Measurements from ENCODE around the gene CDAN1. TPM values are rescaled to one million over a fixed set of nuclear protein-coding genes. Genes with fewer than 3 reads are reported as not detected.

The CDAN1 gene
- total and polyA plus RNA-seq, 10 of the 15 experiments (the other 5 are each of a cell fraction or from before 2014, with no cell fraction given): 0.56 to 14.2 (median 6.7) TPM

GRCh38 chr15:42730135-42730534, 6.8 kb downstream of the CDAN1 start:
- SMC1A ChIA-PET (ENCODE audit: uncharacterized antibody, unreplicated experiment): no interaction called here
- Histone ChIP-seq H3K9ac (ENCODE audit: control insufficient read depth, insufficient read depth, low read length) (no peak overlapping the region), H3K4me3 (no peak overlapping the region), H3K4me1 (ENCODE audit: control insufficient read depth, insufficient read depth, low read length) (peaks cover 12% of the 10 kb centered on the region), H2AFZ (ENCODE audit: control insufficient read depth, low read depth, low read length) (no peak overlapping the region), H3K4me2 (ENCODE audit: control insufficient read depth, insufficient read depth) (no peak overlapping the region), H3K27me3 (replicated peaks in 1 of 2; ENCODE audit: control insufficient read depth in 2 of 2, insufficient read depth in 2 of 2, low read length in 1 of 2) (no peaks in the 10 kb centered on the region), H4K20me1 (ENCODE audit: control insufficient read depth, insufficient read depth) (no peaks in the 10 kb centered on the region), H3K9me3 (replicated peaks; ENCODE audit: control insufficient read depth, insufficient read depth, low read length) (no peaks in the 10 kb centered on the region), H3K79me2 (ENCODE audit: control insufficient read depth, insufficient read depth, low read length) (no peaks in the 10 kb centered on the region), H3K36me3 (ENCODE audit: control insufficient read depth in 2 of 2, insufficient read depth in 2 of 2, low read length in 1 of 2) (peaks cover 18 to 20% of the 10 kb centered on the region in 2 experiments), H3K27ac (ENCODE audit: control insufficient read depth, insufficient read depth) (no peak overlapping the region)
- no peak for FAIRE-seq
- POLR2A ChIA-PET: no interaction called here
- RAD21 ChIA-PET (ENCODE audit: unreplicated experiment): no interaction called here
- BruUV-seq (replicated peaks): no TSS peak
- TF ChIP-seq RFX5 (IDR thresholded peaks at IDR 0.05; ENCODE audit: low read depth, low read length): no peak
- TF ChIP-seq SIX5 (IDR thresholded peaks at IDR 0.05; ENCODE audit: low read depth, low read length, severe bottlenecking): no peak
- no peak for TF ChIP-seq PAX5 (IDR thresholded peaks at IDR 0.05; ENCODE audit: borderline replicate concordance, low read depth, low read length)
- ATAC-seq: no peak
- no peak for DNase-seq (ENCODE audit: low read depth, low spot score)
- WGBS (ENCODE audit: insufficient coverage, insufficient replicate concordance, low lambda C conversion rate, missing lambda C conversion rate): 77% methylated on average over 8 of the region's 8 CpGs
- CTCF ChIA-PET: no interaction called here
- in situ Hi-C loops (cut with MboI): no loop called here
- intact Hi-C loops (cut with micrococcal nuclease; ENCODE audit: unreplicated experiment): loop anchor here (10.0 kb wide), 1 partner anchor 195 kb away; the partner anchor contains the start of gene TTBK2

DNA sequence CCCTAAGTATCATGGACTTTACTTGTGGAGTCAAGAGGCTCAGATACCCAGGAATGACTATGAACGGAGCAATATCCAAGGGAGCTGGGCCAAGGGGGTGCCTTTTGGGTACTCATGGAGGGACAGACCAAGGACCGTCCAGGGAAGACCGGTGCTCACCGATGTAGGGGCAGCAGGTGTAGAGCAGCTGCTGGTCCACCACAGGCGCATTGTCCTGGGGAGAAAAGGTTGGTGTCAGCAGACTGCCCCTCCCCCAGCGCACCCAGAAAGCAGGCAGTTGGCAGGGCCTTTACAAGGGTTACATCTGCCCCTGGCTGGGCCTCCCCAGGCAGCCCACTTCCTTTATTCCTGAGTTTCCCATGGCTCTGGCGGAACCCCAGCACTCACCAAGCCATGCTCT, 7.5 kb downstream of the CDAN1 start:
- Histone ChIP-seq H2AFZ (ENCODE audit: control insufficient read depth, low read depth, low read length) (no peak overlapping the region), H4K20me1 (ENCODE audit: control insufficient read depth, insufficient read depth) (no peaks in the 10 kb centered on the region), H3K36me3 (ENCODE audit: control insufficient read depth in 2 of 2, insufficient read depth in 2 of 2, low read length in 1 of 2) (peaks cover 22 to 24% of the 10 kb centered on the region in 2 experiments), H3K4me2 (ENCODE audit: control insufficient read depth, insufficient read depth) (no peak overlapping the region), H3K4me3 (no peak overlapping the region), H3K9ac (ENCODE audit: control insufficient read depth, insufficient read depth, low read length) (no peak overlapping the region), H3K9me3 (replicated peaks; ENCODE audit: control insufficient read depth, insufficient read depth, low read length) (no peaks in the 10 kb centered on the region), H3K27ac (ENCODE audit: control insufficient read depth, insufficient read depth) (no peak overlapping the region), H3K4me1 (ENCODE audit: control insufficient read depth, insufficient read depth, low read length) (peaks cover 4% of the 10 kb centered on the region; the same call in 1 of the 2 replicates), H3K27me3 (replicated peaks in 1 of 2; ENCODE audit: control insufficient read depth in 2 of 2, insufficient read depth in 2 of 2, low read length in 1 of 2) (no peaks in the 10 kb centered on the region), H3K79me2 (ENCODE audit: control insufficient read depth, insufficient read depth, low read length) (no peaks in the 10 kb centered on the region)
- FAIRE-seq (no peak), DNase-seq (ENCODE audit: low read depth, low spot score) (no peak), ATAC-seq (no peak)
- in situ Hi-C loops (cut with MboI): no loop called here
- BruUV-seq (replicated peaks): no TSS peak
- CTCF ChIA-PET: no interaction called here
- POLR2A ChIA-PET: no interaction called here
- intact Hi-C loops (cut with micrococcal nuclease; ENCODE audit: unreplicated experiment): no loop called here
- 100% methylated on average over 7 of the region's 7 CpGs for WGBS (ENCODE audit: insufficient coverage, insufficient replicate concordance, low lambda C conversion rate, missing lambda C conversion rate)
- RAD21 ChIA-PET (ENCODE audit: unreplicated experiment): no interaction called here
- SMC1A ChIA-PET (ENCODE audit: uncharacterized antibody, unreplicated experiment): no interaction called here
- TF ChIP-seq, protein P1, sequence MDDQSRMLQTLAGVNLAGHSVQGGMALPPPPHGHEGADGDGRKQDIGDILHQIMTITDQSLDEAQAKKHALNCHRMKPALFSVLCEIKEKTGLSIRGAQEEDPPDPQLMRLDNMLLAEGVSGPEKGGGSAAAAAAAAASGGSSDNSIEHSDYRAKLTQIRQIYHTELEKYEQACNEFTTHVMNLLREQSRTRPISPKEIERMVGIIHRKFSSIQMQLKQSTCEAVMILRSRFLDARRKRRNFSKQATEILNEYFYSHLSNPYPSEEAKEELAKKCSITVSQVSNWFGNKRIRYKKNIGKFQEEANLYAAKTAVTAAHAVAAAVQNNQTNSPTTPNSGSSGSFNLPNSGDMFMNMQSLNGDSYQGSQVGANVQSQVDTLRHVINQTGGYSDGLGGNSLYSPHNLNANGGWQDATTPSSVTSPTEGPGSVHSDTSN (IDR thresholded peaks at IDR 0.05; ENCODE audit: insufficient replicate concordance, low read depth, low read length): no peak
- TF ChIP-seq, protein P2, sequence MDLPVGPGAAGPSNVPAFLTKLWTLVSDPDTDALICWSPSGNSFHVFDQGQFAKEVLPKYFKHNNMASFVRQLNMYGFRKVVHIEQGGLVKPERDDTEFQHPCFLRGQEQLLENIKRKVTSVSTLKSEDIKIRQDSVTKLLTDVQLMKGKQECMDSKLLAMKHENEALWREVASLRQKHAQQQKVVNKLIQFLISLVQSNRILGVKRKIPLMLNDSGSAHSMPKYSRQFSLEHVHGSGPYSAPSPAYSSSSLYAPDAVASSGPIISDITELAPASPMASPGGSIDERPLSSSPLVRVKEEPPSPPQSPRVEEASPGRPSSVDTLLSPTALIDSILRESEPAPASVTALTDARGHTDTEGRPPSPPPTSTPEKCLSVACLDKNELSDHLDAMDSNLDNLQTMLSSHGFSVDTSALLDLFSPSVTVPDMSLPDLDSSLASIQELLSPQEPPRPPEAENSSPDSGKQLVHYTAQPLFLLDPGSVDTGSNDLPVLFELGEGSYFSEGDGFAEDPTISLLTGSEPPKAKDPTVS (IDR thresholded peaks at IDR 0.05; ENCODE audit: low read depth, low read length): no peak
- TF ChIP-seq, protein P3, sequence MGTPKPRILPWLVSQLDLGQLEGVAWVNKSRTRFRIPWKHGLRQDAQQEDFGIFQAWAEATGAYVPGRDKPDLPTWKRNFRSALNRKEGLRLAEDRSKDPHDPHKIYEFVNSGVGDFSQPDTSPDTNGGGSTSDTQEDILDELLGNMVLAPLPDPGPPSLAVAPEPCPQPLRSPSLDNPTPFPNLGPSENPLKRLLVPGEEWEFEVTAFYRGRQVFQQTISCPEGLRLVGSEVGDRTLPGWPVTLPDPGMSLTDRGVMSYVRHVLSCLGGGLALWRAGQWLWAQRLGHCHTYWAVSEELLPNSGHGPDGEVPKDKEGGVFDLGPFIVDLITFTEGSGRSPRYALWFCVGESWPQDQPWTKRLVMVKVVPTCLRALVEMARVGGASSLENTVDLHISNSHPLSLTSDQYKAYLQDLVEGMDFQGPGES (IDR thresholded peaks at IDR 0.05): no peak
- TF ChIP-seq FOXM1 (IDR thresholded peaks at IDR 0.05; ENCODE audit: low read depth, low read length) (no peak), TCF7 (IDR thresholded peaks at IDR 0.05; ENCODE audit: borderline replicate concordance) (no peak), RAD51 (IDR thresholded peaks at IDR 0.05) (no peak), NR2C2 (IDR thresholded peaks at IDR 0.05; ENCODE audit: borderline replicate concordance, control insufficient read depth, insufficient read length, low read depth) (no peak)
- TF ChIP-seq, protein P4, sequence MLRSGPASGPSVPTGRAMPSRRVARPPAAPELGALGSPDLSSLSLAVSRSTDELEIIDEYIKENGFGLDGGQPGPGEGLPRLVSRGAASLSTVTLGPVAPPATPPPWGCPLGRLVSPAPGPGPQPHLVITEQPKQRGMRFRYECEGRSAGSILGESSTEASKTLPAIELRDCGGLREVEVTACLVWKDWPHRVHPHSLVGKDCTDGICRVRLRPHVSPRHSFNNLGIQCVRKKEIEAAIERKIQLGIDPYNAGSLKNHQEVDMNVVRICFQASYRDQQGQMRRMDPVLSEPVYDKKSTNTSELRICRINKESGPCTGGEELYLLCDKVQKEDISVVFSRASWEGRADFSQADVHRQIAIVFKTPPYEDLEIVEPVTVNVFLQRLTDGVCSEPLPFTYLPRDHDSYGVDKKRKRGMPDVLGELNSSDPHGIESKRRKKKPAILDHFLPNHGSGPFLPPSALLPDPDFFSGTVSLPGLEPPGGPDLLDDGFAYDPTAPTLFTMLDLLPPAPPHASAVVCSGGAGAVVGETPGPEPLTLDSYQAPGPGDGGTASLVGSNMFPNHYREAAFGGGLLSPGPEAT (IDR thresholded peaks at IDR 0.05; ENCODE audit: low read depth): no peak

Data from GM12878 (cell line).